ENCODE data around the gene VMP1. TPM values are rescaled to one million over a fixed set of nuclear protein-coding genes. Genes with fewer than 3 reads are reported as not detected.

VMP1 gene
- total RNA-seq, 1 donor from 2014 or later, result 50.8 TPM

GRCh38 chr17:59762049-59762823 is 54.8 kb downstream of the VMP1 start:
- no peak for DNase-seq
- Histone ChIP-seq H3K36me3 (peaks cover 43% of the 10 kb centered on the region), H3K27me3 (ENCODE audit: low read depth) (no peaks in the 10 kb centered on the region), H3K4me3 (no peak overlapping the region), H3K27ac (replicated peaks) (no peak overlapping the region), H3K9me3 (replicated peaks) (peaks cover 7% of the 10 kb centered on the region), H3K4me1 (peaks cover 13% of the 10 kb centered on the region)
- no peak for TF ChIP-seq CTCF (IDR thresholded peaks at IDR 0.05; ENCODE audit: borderline replicate concordance)
- intact Hi-C loops (cut with micrococcal nuclease), result no loop called here

- no peaks in the 10 kb centered on the region for H3K27me3 ChIP-seq (ENCODE audit: low read depth)
- H3K9me3 ChIP-seq (replicated peaks), result peaks cover 7% of the 10 kb centered on the region
- no peak for TF ChIP-seq CTCF (IDR thresholded peaks at IDR 0.05; ENCODE audit: borderline replicate concordance)
- intact Hi-C loops (cut with micrococcal nuclease), result no loop called here
- no peak overlapping the region for H3K27ac ChIP-seq (replicated peaks)
- DNase-seq, result no peak
- peaks cover 42% of the 10 kb centered on the region for H3K36me3 ChIP-seq
- H3K4me3 ChIP-seq, result no peak overlapping the region
- H3K4me1 ChIP-seq, result peaks cover 13% of the 10 kb centered on the region
Measured at GRCh38 chr17:59762824-59763374, 55.4 kb downstream of the VMP1 start.

GRCh38 chr17:59763861-59764260 is 56.4 kb downstream of the VMP1 start:
- H3K4me3 ChIP-seq, result no peak overlapping the region
- no peak for TF ChIP-seq CTCF (IDR thresholded peaks at IDR 0.05; ENCODE audit: borderline replicate concordance)
- H3K27ac ChIP-seq (replicated peaks), result no peak overlapping the region
- peaks cover 7% of the 10 kb centered on the region for H3K9me3 ChIP-seq (replicated peaks)
- no peak for DNase-seq
- H3K36me3 ChIP-seq, result peaks cover 42% of the 10 kb centered on the region
- no peaks in the 10 kb centered on the region for H3K27me3 ChIP-seq (ENCODE audit: low read depth)
- peaks cover 13% of the 10 kb centered on the region for H3K4me1 ChIP-seq
- intact Hi-C loops (cut with micrococcal nuclease), result no loop called here

GRCh38 chr17:59764292-59764741 is 56.9 kb downstream of the VMP1 start:
- no peak for DNase-seq
- TF ChIP-seq CTCF (IDR thresholded peaks at IDR 0.05; ENCODE audit: borderline replicate concordance), result no peak
- Histone ChIP-seq H3K4me1 (peaks cover 14% of the 10 kb centered on the region), H3K27me3 (ENCODE audit: low read depth) (no peaks in the 10 kb centered on the region), H3K36me3 (peaks cover 38% of the 10 kb centered on the region), H3K9me3 (replicated peaks) (peaks cover 3% of the 10 kb centered on the region), H3K27ac (replicated peaks) (no peak overlapping the region), H3K4me3 (no peak overlapping the region)
- intact Hi-C loops (cut with micrococcal nuclease), result no loop called here

GRCh38 chr17:59765038-59765437 is 57.6 kb downstream of the VMP1 start:
- Histone ChIP-seq H3K27me3 (ENCODE audit: low read depth) (no peaks in the 10 kb centered on the region), H3K9me3 (replicated peaks) (no peaks in the 10 kb centered on the region), H3K36me3 (peaks cover 34% of the 10 kb centered on the region), H3K4me1 (peaks cover 22% of the 10 kb centered on the region), H3K4me3 (no peak overlapping the region), H3K27ac (replicated peaks) (no peak overlapping the region)
- no peak for TF ChIP-seq CTCF (IDR thresholded peaks at IDR 0.05; ENCODE audit: borderline replicate concordance)
- DNase-seq, result no peak
- intact Hi-C loops (cut with micrococcal nuclease), result no loop called here

Measured in left ventricle myocardium inferior (tissue), 1 donor.